GM21447 (cell line): Measurements from ENCODE around the gene CD40.

ENCODE experiments used
- ATAC-seq: cut with Tn5 transposase; IDR thresholded peaks from one replicate; pipeline ENCODE4 v1.9.1; 2021; ENCODE audit not compliant: unreplicated experiment

The CD40 gene

DNA sequence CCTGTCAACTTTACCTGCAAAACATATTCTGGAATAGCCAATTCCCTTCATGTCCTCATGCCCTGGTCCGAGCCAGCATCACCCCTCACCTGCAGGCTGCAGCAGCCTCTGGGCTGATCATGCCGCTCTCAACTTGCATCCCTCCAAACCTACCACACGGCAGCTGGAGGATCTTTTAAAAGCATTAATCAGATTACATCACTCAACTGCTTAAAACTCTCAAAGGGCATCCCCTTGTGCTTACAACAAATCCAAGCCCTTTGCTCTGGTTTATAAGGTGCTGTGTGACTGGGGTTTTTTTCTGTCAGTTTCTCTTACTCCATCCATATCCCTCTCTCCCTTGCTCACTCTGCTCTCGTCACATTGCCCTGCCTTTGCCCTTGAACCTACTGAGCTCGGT lies 24.0 kb downstream of the CD40 start:
- ATAC-seq, result no peak

DNA sequence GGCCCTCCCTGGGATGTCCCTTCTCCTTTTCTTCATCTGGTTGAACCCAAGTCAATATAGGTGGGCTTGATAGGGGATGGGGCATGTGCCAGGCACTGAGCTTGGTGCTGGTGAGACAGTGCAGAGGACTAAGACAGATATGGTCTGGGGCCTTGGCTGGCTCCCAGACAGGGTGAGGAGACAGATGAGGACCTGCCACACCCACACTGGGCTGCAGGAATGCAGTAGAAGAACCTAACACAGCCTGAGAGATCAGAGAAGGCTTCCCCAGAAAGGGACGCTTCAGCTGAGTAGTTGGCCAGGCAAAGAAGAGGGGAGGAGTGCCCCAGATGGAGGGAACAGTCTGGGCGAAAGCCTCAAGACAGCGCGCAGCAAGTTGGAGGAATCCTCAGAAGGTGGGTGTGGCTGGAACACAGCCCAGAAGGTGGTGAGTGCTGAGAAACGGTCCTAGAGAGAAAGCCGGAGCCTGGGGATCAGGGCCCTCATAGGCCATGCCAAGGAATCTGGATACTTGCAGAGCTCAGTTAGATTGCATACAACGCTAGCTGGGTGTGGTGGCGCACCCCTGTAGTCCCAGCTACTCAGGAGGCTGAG lies 26.4 kb downstream of the CD40 start:
- ATAC-seq, result no peak

DNA sequence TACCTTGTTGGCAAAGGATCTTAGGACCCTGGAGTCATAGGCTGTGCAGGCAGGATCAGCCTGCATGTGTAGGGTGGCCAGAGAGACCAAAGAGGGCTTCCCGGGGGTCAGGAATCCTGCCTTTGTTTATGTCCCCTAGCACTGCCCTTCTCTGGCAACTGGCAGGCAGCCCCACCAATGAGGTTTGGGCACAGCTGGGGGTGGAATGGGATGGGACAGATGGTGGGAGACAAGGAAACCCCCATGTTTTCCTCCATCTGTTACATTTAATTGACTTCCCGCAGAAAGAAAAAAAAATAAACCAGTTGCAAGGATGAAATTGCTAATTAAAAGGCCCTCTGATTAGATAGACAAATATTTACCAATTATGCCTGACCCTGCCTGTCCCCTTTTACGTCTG lies 27.6 kb downstream of the CD40 start:
- ATAC-seq, result no peak

DNA sequence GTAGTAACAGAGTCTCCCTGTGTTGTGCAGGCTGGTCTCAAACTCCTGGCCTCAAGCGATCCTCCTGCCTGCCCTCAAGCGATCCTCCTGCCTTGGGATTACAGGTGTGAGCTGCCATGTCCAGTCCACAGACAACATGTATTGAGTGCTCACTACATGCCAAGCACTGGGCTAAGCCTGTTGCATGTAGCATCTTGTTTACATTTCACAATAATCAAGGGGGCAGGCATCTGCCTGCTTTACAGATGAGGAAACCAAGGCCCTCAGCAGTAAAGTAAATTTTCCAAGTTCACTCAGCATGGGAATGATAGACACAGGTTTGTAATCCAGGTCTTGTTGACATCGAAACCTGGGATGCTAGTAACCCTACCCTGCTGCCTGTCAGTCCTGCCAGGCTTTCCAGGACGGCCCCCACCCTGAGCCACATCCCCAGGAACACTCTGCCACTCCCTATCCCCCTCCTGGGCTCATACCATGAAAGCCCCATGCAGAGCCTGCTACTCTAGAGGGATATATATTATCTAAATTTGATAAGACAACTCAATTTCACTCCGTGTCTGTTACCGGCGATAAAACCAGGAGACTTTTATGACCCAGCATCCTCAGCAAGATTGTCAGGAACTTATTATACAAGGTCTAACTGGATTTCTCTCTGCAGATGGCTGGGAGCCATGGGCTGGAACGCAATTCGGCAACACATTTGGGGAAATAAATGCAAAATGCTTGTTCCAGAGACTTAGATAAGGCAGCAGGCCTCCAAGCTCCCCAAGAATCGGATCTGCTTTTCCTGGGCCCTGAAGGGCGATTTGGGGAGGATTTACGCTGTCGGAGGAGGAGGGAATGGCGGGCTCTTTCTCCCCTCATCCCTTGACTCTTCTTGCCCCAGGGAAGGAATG lies 30.4 kb downstream of the CD40 start:
- no peak for ATAC-seq

DNA sequence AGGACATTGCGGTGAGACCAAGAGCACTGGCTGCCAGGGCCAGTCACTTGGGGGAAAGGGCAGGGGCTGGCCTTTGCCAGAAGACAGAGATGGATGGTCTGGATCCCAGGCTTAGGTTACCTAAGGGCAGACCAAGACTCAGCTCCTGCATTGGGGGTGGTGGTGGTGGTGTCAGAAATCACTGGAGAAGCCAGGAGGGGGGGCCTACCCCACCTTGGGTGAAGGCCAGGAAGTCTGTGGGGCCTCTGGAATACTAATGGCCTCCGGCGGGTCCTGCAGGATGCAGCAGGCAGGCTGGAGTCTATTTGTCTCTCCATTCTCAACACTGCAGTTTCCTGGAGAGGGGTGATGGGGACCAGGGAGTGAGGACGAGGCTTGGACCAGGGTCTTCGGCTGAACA lies 32.8 kb downstream of the CD40 start:
- ATAC-seq, result no peak

DNA sequence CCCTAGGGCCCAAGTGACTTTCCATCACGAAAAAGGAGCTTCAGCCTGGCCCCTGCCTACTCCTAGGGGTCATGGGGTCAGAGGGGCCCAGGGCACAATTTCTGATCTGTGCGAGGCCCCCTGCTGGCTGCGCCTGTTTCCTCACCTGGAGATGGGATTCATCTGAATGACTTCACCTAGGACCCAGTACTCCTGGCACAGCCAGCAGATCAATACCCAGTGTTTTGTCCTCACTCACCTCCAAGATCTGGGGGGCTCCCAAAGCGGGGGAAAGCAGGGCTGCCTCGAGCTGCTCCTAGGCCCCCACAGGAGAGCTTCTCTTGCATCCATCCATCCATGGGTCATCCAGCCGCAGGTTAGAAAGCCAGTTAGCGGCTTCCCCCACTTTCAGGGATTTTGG lies 33.8 kb downstream of the CD40 start:
- ATAC-seq, result no peak

DNA sequence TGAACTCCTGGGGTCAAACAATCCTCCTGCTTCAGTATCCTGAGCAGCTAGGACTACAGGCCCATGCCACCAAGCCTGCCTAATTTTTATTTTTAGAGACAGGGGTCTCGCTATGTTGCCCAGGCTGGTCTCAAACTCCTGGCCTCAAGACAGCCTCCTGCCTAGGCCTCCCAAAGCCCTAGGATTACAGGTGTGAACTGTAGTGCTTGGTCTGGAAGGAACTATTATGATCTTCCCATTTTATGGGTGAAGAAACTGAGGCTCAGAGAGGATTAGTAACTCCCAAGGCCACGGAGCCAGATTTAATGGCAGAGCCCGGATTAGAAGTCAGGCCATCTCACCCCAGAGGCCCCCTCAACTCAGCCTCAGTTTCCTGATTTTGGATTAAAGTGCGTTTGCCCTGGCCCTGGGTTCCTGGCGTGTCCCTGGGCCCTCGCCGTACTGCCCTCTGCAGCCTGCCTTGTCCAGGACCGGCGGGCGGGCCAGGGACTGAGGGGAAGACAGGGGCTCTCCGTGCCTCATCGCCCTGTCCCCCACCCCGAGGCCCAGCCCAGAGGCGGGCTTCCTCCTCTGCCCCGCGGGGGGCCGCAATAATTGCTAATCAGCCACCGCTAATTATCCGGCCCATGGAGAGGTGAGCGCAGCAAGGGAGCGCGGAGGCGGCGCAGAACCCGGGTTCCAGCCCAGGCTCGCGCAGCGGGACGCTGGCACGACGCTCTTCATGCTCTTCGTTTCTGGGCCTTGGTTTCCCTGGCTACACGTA lies 34.9 kb downstream of the CD40 start:
- ATAC-seq, result no peak

DNA sequence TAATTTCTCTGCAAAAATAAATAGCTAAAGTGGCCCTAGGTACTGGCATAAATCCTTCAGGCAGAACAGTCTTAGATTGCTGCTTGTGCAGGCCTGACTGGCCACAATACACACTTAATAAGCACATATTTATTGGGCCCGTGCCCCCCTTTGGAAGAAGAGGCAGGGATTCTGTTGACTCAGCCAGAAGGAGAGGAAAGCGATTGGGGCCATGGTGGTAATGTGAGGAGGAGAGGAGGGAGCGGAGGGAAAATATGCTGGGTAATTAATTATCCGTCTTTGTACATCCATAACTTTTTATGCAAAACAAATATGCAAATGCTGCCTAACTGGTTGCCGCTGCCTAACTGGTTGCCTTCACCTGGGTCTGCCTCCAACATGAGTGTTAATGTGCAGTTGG lies 36.2 kb downstream of the CD40 start:
- ATAC-seq, result no peak

DNA sequence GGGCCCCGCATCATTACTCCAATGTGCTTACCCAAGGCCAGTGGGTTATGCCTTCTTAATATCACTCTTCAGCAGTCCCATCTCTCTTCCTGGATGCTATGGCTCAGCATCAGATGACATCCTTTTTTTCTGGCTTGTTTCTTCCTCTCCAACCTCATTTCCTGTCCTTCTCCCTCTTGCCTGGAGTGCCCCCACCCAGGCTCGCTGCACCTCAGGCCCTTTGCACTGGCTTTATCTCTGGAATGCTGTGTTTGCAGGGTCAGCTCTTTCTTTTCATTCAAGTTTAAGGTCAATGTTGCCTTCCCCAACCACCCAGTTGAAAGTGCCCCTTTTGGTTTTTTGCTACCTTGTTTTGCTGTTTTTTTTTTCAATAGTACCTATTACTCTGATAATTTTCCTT lies 36.7 kb downstream of the CD40 start:
- ATAC-seq, result no peak

DNA sequence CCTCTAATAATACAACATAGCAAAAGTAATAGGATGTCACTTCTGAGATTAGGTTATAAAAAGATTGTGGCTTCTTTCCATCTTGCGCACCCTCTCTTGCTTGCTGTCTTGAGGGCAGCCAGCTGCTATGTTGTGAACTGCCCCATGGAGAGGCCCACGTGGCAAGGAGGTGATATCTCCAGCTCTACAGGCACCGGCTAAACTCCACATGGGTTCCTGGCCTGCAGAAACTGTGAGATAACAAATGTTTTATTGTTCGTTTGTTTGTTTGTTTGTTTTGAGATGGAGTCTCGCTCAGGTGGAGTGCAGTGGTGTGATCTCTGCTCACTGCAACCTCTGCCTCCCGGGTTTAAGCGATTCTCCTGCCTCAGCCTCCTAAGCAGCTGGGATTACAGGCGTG lies 38.0 kb downstream of the CD40 start:
- no peak for ATAC-seq

DNA sequence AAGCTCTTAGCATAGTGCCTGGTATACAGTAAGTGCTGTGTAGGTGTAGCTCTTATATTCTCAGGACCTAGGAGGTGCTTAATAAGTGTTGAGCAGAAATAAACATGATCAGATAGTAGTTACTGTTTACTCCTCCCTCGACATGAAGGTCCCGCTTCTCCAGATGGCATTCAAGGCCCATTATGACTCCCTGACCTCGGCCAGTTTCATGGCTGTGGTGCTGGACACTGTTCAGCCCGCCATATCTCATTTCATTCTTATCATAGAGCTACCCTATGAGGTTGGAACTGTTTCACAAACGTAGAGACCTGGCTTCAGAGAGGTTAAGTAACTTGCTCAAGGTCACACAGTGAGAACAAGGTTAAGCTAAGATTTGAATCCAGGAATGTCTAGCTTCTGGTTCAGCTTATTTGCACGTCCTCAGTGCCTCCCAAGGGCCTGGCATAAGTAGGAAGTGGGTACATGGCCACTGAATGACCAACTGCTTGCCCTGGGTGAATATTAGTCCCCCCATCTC lies 39.0 kb downstream of the CD40 start:
- ATAC-seq, result no peak

DNA sequence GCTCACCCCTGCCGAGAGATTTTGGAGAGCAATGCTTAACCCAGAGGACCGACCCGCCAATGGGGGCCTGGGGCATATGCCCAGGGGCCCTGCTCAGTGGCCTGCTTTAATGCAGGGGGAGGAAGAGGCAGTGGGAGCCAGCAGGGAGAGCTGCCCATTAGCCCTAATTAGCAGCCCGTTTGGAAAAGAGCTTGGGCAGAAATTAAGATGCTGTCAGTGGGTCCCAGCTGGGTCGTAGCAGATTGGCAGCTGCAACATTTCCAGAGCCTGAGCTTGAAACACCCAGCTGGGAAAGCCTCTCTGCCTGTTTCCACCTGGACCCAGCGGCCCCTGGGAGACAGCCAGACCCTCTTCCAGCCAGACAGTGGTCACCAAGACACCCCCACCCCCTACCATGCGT lies 39.5 kb downstream of the CD40 start:
- no peak for ATAC-seq

DNA sequence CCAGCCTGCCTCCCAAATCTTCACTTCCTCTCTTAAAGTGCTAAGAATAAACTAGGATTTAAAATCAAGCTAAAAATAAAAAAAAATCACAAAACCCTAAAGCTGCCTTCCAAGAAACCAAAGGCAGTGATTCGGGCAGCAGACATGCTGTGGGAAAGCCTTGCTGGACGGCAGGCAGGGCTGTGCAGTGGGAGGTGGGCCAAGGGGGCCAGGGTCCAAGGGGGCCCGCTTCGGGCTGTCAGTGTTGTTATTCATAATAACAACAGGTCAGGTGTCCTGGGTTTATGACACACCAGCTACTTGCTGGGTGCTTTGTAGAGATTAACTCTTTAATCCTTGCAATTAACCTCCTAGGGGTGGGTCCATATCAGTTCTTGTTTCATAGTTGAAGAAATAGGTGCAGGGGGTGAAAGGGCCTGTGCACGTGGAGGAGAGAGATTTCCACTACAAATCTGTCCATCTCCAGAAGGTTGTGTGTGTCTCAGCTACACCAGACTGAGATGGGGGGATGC lies 40.4 kb downstream of the CD40 start:
- ATAC-seq, result no peak

DNA sequence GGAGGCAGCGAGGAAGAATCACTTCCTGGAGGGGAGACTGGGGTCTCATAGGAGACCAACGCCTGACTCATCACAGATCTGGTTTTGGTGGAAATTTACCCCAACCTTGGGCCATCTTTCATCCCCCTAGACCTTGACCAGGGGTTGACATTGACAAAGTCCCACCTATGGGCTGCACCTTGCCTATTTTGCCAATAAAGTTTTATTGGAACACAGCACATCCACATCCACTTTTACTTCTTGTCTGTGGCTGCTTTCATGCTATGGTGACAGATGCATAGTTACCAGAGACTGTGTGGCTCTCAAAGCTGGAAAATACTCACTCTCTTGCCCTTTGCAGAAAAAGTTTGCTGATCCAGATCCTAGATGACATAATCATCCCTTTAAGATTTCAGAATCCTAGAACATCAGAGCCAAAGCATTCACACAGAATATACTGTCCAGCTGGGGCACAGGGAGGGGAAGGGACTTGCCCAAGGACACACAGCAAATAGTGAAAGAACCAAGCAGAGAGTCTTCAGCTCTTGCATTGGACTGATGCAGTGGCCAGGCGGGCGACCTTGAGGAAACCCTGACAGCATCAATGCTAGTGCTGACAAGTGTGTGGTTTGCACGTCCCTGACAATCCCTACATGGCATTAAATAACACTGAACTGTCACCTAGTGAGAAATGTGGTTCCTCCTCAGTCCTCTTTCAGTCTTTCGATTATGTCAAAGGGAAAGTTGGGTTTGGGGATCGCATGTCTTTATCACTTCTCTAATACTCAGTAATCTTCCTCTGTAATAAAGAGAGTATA lies 41.2 kb downstream of the CD40 start:
- no peak for ATAC-seq

DNA sequence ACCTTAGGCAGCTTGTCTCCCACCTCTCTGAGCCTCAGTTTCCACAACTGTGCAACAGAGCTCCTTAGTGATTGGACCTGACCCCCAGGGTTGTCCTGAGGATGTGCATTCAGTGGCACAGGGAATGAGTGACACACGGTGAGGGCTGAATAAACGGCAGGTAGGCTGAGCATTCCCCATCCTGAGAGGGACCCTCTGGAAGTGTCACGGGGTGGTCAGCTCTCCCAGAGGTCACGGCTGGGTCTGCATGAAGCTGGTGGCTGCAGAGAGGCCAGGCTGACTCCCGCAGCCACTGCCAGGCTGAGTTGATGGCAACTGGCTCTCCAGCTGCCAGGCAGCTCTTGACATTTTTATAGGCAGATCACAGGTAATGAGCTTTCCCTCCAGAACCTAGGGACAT lies 42.5 kb downstream of the CD40 start:
- ATAC-seq, result no peak

DNA sequence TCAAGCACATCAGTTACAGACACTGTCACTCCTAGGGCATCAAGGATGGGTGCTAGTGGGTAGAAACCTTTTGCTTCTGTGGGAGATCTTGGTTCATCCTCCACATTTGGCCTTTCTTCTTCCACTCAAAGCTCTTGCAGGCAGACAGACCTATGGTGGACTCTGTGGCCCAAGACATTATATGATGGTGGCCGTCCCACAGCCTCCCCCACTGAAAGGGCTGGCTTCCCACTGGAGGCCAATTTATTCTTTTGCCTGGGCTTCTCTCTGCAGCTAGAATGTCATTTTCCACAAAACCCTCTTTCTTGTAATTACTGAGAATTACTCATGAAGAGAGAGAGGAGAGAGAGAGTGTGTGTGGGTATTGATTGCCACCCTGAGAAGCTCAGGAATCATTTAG lies 43.8 kb downstream of the CD40 start:
- ATAC-seq, result no peak

DNA sequence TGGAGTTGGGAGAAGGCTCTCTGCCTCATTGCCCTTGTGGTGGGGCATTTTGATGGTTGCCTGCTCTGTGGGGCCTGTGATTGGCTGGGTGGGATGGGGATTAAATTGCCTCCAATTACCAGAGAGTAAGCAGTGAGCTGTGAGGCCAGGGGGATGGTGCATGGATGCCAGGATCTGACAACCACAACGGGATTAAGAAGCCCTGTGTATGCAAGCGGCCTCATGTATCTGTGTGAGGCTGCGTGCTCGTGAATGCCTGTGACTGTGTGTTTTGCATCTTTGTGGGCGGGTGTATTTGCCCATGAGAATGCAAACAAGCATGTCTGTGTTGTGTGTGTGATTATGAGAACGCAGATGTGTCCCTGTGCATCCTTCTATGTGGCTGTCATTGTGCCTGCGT lies 46.1 kb downstream of the CD40 start:
- ATAC-seq, result no peak

DNA sequence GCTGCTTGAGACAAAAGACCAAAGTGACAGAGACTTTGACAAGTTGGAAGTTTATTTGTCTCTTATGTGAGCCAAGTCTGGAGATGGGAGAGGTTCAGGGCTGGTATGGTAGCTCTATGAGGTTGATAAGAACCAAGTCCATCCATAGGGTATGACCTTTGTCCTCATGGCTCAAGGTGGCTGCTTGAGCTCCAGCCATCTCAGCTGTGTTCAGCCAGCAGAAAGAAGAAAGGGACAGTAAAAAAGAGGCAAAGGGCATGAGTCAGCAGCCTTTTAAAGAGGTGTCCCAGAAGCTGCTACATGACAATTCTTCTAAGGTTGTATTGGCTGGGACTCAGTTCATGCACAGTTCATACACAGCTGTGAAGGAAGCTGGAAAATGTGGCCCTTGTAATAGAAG lies 49.0 kb downstream of the CD40 start:
- ATAC-seq, result no peak

DNA sequence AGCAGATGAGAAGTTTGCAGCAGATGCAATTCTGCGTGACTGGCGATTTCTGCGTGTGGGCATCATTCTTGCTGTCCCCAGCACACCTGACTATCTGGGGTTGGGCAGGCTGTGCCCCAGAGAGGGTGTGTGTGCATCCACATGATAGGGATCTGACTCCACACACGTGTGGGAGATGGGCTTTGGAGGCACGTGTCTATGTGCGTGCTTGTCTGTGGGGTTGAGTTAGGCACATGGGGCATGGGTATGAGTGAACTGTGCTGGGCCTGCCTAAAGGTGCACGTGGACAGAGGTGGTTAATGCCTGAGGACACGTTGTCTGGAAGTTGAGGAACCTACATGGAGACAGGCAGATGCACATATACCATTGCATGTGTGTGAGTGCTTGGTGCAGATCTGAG lies 50.3 kb downstream of the CD40 start:
- ATAC-seq, result no peak

DNA sequence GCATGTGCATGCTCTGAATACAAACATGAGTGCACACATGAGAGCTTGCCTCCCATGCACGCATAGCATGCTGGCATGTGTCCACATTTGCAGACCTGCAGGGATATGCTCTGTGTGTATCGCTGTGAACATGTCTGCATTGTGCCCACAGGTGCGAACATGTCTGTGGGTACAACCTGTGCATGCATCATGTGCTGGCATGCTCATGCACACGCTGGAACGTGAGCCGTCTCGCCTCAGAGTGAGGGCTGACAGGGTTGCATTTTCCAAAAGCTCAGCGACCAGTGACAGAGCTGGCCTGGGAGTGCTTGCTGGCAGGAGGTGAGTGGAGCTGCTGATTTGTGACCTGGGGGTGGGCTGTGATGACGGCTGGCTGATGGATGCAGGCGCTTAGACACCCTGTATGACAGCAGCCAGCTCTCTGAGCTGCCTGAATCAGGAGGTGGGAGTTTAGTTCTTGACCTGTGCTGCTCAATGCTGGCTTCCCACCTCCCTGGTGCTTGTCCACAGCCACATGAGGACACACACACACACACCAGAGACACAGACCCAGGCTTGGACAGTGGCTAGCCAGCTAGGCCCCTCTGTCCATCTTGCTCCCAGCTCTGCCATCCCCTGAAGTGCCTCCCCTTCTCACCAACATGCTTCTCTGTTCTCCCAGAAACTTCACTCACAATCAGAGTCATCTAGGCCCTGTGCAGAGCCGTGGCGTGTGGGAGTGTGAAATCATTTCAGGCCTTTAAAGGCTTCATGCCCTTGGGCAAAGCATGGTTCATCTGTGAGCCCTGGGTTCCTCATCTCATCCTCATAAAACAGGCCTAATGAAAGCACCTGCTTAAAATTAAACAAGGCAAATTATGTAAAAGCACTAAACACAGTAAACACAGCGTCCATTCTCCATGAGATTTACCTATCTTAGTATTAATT lies 51.4 kb downstream of the CD40 start:
- ATAC-seq, result no peak
